Neuronal stem cell (in vitro differentiated cells): ENCODE measurements around the gene MACROD2.

Source experiments
- DNase-seq: peaks from one replicate; pipeline ENCODE4 v3.0.0-alpha.2; 2013; ENCODE audit warnings: low spot score
- H2AFZ ChIP-seq: one replicate; pipeline ENCODE4 v1.6.1; 2013; ENCODE audit warnings: mild to moderate bottlenecking, low read length, inconsistent platforms
- H2AK5ac ChIP-seq: 2 replicates; pipeline ENCODE4 v1.6.1; 2013; ENCODE audit warnings: low read depth, mild to moderate bottlenecking, inconsistent platforms, low read length, moderate library complexity, mixed read lengths
- H2BK120ac ChIP-seq: 2 replicates; pipeline ENCODE4 v1.6.1; 2013; ENCODE audit warnings: low read depth, mild to moderate bottlenecking, inconsistent platforms, low read length, moderate library complexity, mixed read lengths
- H2BK12ac ChIP-seq: one replicate; pipeline ENCODE4 v1.6.1; 2013; ENCODE audit warnings: low read length, inconsistent platforms
- H2BK15ac ChIP-seq: 2 replicates; pipeline ENCODE4 v1.6.1; 2013; ENCODE audit warnings: mild to moderate bottlenecking, low read length, inconsistent platforms, mixed read lengths
- H2BK5ac ChIP-seq: one replicate; pipeline ENCODE4 v1.6.1; 2013; ENCODE audit warnings: inconsistent platforms, mild to moderate bottlenecking, low read length, moderate library complexity
- H3K14ac ChIP-seq: one replicate; pipeline ENCODE4 v1.6.1; 2013; ENCODE audit warnings: low read length, inconsistent platforms
- H3K18ac ChIP-seq: 2 replicates; pipeline ENCODE4 v1.6.1; 2013; ENCODE audit warnings: low read length, inconsistent platforms
- H3K23ac ChIP-seq: 2 replicates; pipeline ENCODE4 v1.6.1; 2013; ENCODE audit warnings: low read depth, mild to moderate bottlenecking, mixed read lengths, low read length, inconsistent platforms; ENCODE audit not compliant: poor library complexity
- H3K27ac ChIP-seq: replicated peaks from 3 replicates; pipeline ENCODE4 v1.5.1; 2013; ENCODE audit warnings: low read length, inconsistent platforms
- H3K27me3 ChIP-seq, 3 experiments: 2 replicates each; pipeline ENCODE4 v1.6.1; 2013; ENCODE audit warnings: low read length in 3 of 3, mild to moderate bottlenecking in 2 of 3, inconsistent platforms in 1 of 3, low read depth in 1 of 3, mixed read lengths in 1 of 3, moderate library complexity in 1 of 3; ENCODE audit not compliant: control insufficient read depth in 3 of 3, insufficient read depth in 3 of 3
- H3K36me3 ChIP-seq, 2 donors: replicated peaks in 1 of 2; 2 replicates each; pipeline ENCODE4 v1.6.1; 2013; ENCODE audit warnings: low read length in 2 of 2; ENCODE audit not compliant: control insufficient read depth in 2 of 2, insufficient read depth in 2 of 2
- H3K4ac ChIP-seq: 2 replicates; pipeline ENCODE4 v1.6.1; 2013; ENCODE audit warnings: inconsistent platforms, mild to moderate bottlenecking, low read length, moderate library complexity
- H3K4me1 ChIP-seq, 2 donors: 1 replicate in 1 of 2; 2 replicates in 1 of 2; pipeline ENCODE4 v1.6.1; 2013; ENCODE audit warnings: low read length in 2 of 2, low read depth in 1 of 2; ENCODE audit not compliant: control insufficient read depth in 2 of 2, insufficient read depth in 1 of 2
- H3K4me2 ChIP-seq: one replicate; pipeline ENCODE4 v1.6.1; 2013; ENCODE audit warnings: mild to moderate bottlenecking, low read length, inconsistent platforms; ENCODE audit not compliant: insufficient read depth, poor library complexity, severe bottlenecking
- H3K4me3 ChIP-seq, 2 donors: 2 replicates each; pipeline ENCODE4 v1.5.1; 2013; ENCODE audit warnings: low read length in 2 of 2, mild to moderate bottlenecking in 2 of 2, inconsistent platforms in 1 of 2, moderate library complexity in 1 of 2
- H3K79me1 ChIP-seq: one replicate; pipeline ENCODE4 v1.6.1; 2013; ENCODE audit warnings: low read depth, mild to moderate bottlenecking, inconsistent platforms, low read length, moderate library complexity
- H3K9ac ChIP-seq: one replicate; pipeline ENCODE4 v1.6.1; 2013; ENCODE audit warnings: mild to moderate bottlenecking, low read depth, low read length, inconsistent platforms; ENCODE audit not compliant: poor library complexity
- H3K9me3 ChIP-seq, 2 donors: replicated peaks in 1 of 2; 2 replicates each; pipeline versions ENCODE3 to v1.6.1; 2013; ENCODE audit warnings: low read length in 2 of 2, mild to moderate bottlenecking in 2 of 2, inconsistent platforms in 1 of 2, low read depth in 1 of 2, mixed read lengths in 1 of 2, moderate library complexity in 1 of 2; ENCODE audit not compliant: control insufficient read depth in 2 of 2, insufficient read depth in 1 of 2
- H4K8ac ChIP-seq: one replicate; pipeline ENCODE4 v1.6.1; 2013; ENCODE audit warnings: low read depth, mild to moderate bottlenecking, inconsistent platforms, low read length, moderate library complexity
- H4K91ac ChIP-seq: one replicate; pipeline ENCODE4 v1.6.1; 2013; ENCODE audit warnings: low read length, low read depth, mild to moderate bottlenecking, inconsistent platforms; ENCODE audit not compliant: poor library complexity
- WGBS, 2 donors: extraction: QIAGEN DNeasy Blood & Tissue Kit; methylation state at CpG; one replicate each; pipeline ENCODE4 v1.1.7; 2013; ENCODE audit warnings: missing lambda C conversion rate in 2 of 2, mixed read lengths in 1 of 2; ENCODE audit not compliant: insufficient read length in 2 of 2, insufficient replicate concordance in 1 of 2; ENCODE audit errors: extremely low coverage in 2 of 2; 5-methylcytosine and 5-hydroxymethylcytosine counted together

Gene MACROD2

GRCh38 chr20:16057651-16058050 lies 2062.3 kb downstream of the MACROD2 start:
- H4K91ac ChIP-seq: no peak overlapping the region
- no peak overlapping the region for H3K9ac ChIP-seq
- no peak overlapping the region for H3K23ac ChIP-seq
- H4K8ac ChIP-seq: no peak overlapping the region
- no peak overlapping the region for H3K18ac ChIP-seq
- no peaks in the 10 kb centered on the region for H3K9me3 ChIP-seq
- WGBS, 2 donors: no CpG with 5 or more reads among the region's 3 CpGs
- H3K4me1 ChIP-seq: peaks cover 0 to 7% of the 10 kb centered on the region in 2 donors
- H3K36me3 ChIP-seq: no peaks in the 10 kb centered on the region
- H3K4me2 ChIP-seq: no peak overlapping the region
- no peak overlapping the region for H3K4me3 ChIP-seq
- no peak overlapping the region for H2AK5ac ChIP-seq
- no peak overlapping the region for H2BK120ac ChIP-seq
- no peak for DNase-seq
- no peak overlapping the region for H2BK15ac ChIP-seq
- no peaks in the 10 kb centered on the region for H3K79me1 ChIP-seq
- no peak overlapping the region for H2AFZ ChIP-seq
- no peak overlapping the region for H2BK12ac ChIP-seq
- H3K27me3 ChIP-seq: no peaks in the 10 kb centered on the region
- no peak overlapping the region for H3K4ac ChIP-seq
- no peak overlapping the region for H3K14ac ChIP-seq
- H2BK5ac ChIP-seq: no peak overlapping the region
- H3K27ac ChIP-seq: no peak overlapping the region

- no peak overlapping the region for H4K91ac ChIP-seq
- H2BK15ac ChIP-seq: no peak overlapping the region
- H3K4me3 ChIP-seq: no peak overlapping the region
- H3K9me3 ChIP-seq: no peaks in the 10 kb centered on the region
- H3K9ac ChIP-seq: no peak overlapping the region
- no peak overlapping the region for H4K8ac ChIP-seq
- H3K14ac ChIP-seq: no peak overlapping the region
- DNase-seq: no peak
- H3K4me2 ChIP-seq: no peak overlapping the region
- peaks cover 1 to 10% of the 10 kb centered on the region in 2 donors for H3K4me1 ChIP-seq
- H3K27me3 ChIP-seq: no peaks in the 10 kb centered on the region
- H2BK12ac ChIP-seq: no peak overlapping the region
- WGBS, 2 donors: no CpG with 5 or more reads among the region's 3 CpGs
- peak overlapping the region; percentile 15 for H2AFZ ChIP-seq
- H2BK5ac ChIP-seq: no peak overlapping the region
- H3K27ac ChIP-seq: no peak overlapping the region
- no peaks in the 10 kb centered on the region for H3K79me1 ChIP-seq
- H2AK5ac ChIP-seq: no peak overlapping the region
- H2BK120ac ChIP-seq: no peak overlapping the region
- H3K4ac ChIP-seq: no peak overlapping the region
- no peaks in the 10 kb centered on the region for H3K36me3 ChIP-seq
- H3K23ac ChIP-seq: no peak overlapping the region
- no peak overlapping the region for H3K18ac ChIP-seq
These were observed 2063.0 kb downstream of the MACROD2 start for GRCh38 chr20:16058268-16058667.

- Histone ChIP-seq H3K79me1 (no peaks in the 10 kb centered on the region), H3K27me3 (no peaks in the 10 kb centered on the region), H3K4me1 (peaks cover 5 to 16% of the 10 kb centered on the region in 2 donors), H2BK15ac (no peak overlapping the region), H3K9me3 (no peaks in the 10 kb centered on the region), H2AFZ (no peak overlapping the region), H3K4me3 (no peak overlapping the region), H3K14ac (no peak overlapping the region), H3K4me2 (no peak overlapping the region), H4K8ac (no peak overlapping the region), H2BK120ac (no peak overlapping the region), H4K91ac (no peak overlapping the region), H3K36me3 (no peaks in the 10 kb centered on the region), H3K23ac (no peak overlapping the region), H3K4ac (no peak overlapping the region), H3K9ac (no peak overlapping the region), H3K27ac (no peak overlapping the region), H3K18ac (no peak overlapping the region), H2AK5ac (no peak overlapping the region), H2BK5ac (no peak overlapping the region), H2BK12ac (no peak overlapping the region)
- WGBS, 2 donors: no CpG with 5 or more reads among the region's 2 CpGs
- no peak for DNase-seq
These were observed 2064.5 kb downstream of the MACROD2 start for GRCh38 chr20:16059841-16060240.

GRCh38 chr20:16061351-16061750 lies 2066.0 kb downstream of the MACROD2 start:
- Histone ChIP-seq H2BK120ac (no peak overlapping the region), H3K9me3 (no peaks in the 10 kb centered on the region), H4K91ac (no peak overlapping the region), H2BK5ac (no peak overlapping the region), H2BK12ac (no peak overlapping the region), H3K18ac (no peak overlapping the region), H3K23ac (no peak overlapping the region), H3K4me3 (no peak overlapping the region), H3K14ac (no peak overlapping the region), H3K27ac (no peak overlapping the region), H3K27me3 (no peaks in the 10 kb centered on the region), H2AFZ (peak overlapping the region; percentile 36), H3K4ac (no peak overlapping the region), H3K79me1 (no peaks in the 10 kb centered on the region), H3K4me1 (peaks cover 15 to 31% of the 10 kb centered on the region in 2 donors), H2BK15ac (no peak overlapping the region), H3K9ac (no peak overlapping the region), H4K8ac (no peak overlapping the region), H2AK5ac (no peak overlapping the region), H3K4me2 (no peak overlapping the region), H3K36me3 (no peaks in the 10 kb centered on the region)
- no peak for DNase-seq
- no CpG with 5 or more reads among the region's 7 CpGs for WGBS, 2 donors
